ENCODE results near the gene MAP3K7. TPM values are rescaled to one million over a fixed set of nuclear protein-coding genes. Genes with fewer than 3 reads are reported as not detected.

Gene MAP3K7
- total and polyA plus RNA-seq, 2 of the 13 experiments (the other 11 are each of a cell fraction or from before 2014, with no cell fraction given), result 24.1 to 24.4 TPM

- no peak for TF ChIP-seq ZNF552 (CRISPR knock-in tag; IDR thresholded peaks at IDR 0.05; ENCODE audit: borderline replicate concordance)
- no peak for TF ChIP-seq ZFP91 (CRISPR knock-in tag; IDR thresholded peaks at IDR 0.05; ENCODE audit: borderline replicate concordance)
- no peak for TF ChIP-seq SMARCE1 (IDR thresholded peaks at IDR 0.05; ENCODE audit: borderline replicate concordance)
- TF ChIP-seq RCOR2 (CRISPR knock-in tag; IDR thresholded peaks at IDR 0.05), result no peak
- TF ChIP-seq HIVEP1 (CRISPR knock-in tag; IDR thresholded peaks at IDR 0.05), result no peak
- no peak for TF ChIP-seq ZNF639 (CRISPR knock-in tag; conservative IDR thresholded peaks at IDR 0.05)
- no peak for TF ChIP-seq ZBTB44 (CRISPR knock-in tag; IDR thresholded peaks at IDR 0.05)
- TF ChIP-seq ZSCAN21 (CRISPR knock-in tag; IDR thresholded peaks at IDR 0.05; ENCODE audit: borderline replicate concordance), result no peak
- Histone ChIP-seq H2AFZ (ENCODE audit: low read length) (no peak overlapping the region), H3K27ac (ENCODE audit: extremely low read length, insufficient read depth, low read length) (no peak overlapping the region), H3K4me2 (ENCODE audit: low read depth, low read length) (no peak overlapping the region), H3K4me3 (replicated peaks in 1 of 3; ENCODE audit: insufficient read depth in 1 of 3, low read depth in 2 of 3, low read length in 3 of 3) (no peak overlapping the region), H3K9ac (ENCODE audit: insufficient read depth, low read depth, low read length) (no peak overlapping the region), H3K79me2 (ENCODE audit: insufficient read depth, low read length) (no peaks in the 10 kb centered on the region), H4K20me1 (ENCODE audit: insufficient read depth, low read length) (no peaks in the 10 kb centered on the region), H3K27me3 (ENCODE audit: control insufficient read depth in 1 of 2, insufficient read depth in 2 of 2, low read length in 2 of 2) (no peaks in the 10 kb centered on the region; a peak in 1 of 5 replicates), H3K9me3 (ENCODE audit: low read length) (no peaks in the 10 kb centered on the region), H3K36me3 (replicated peaks in 1 of 2; ENCODE audit: control insufficient read depth in 1 of 2, insufficient read depth in 2 of 2, low read length in 2 of 2) (no peaks in the 10 kb centered on the region), H3K4me1 (ENCODE audit: insufficient read depth, low read length) (no peaks in the 10 kb centered on the region)
- WGBS (ENCODE audit: low lambda C conversion rate), result 0% methylated on average over 2 of the region's 2 CpGs
- intact Hi-C loops (cut with micrococcal nuclease; ENCODE audit: unreplicated experiment) (no loop called here), in situ Hi-C loops (cut with HindIII; ENCODE audit: extremely low pct_ligation_motif_present, low pct_unique_long_range_greater_than_20kb) (no loop called here)
- BruUV-seq (replicated peaks), result no TSS peak
- FAIRE-seq (no peak), DNase-seq (ENCODE audit: low spot score) (no peak), ATAC-seq (no peak)
- POLR2A ChIA-PET, result no interaction called here
- CTCF ChIA-PET (ENCODE audit: low intra/inter-chr PET ratio, low total read pairs), result no interaction called here
Observed at GRCh38 chr6:90465686-90466085, 121.2 kb downstream of the MAP3K7 start.
